Epithelial cell of proximal tubule (primary cell): ENCODE results near the gene PRC1. TPM values are rescaled to one million over a fixed set of nuclear protein-coding genes. Genes with fewer than 3 reads are reported as not detected.

Source experiments
- DNase-seq: peaks from one replicate; pipeline ENCODE4 v3.0.0-alpha.2; 2011; ENCODE audit warnings: low read depth
- H3K4me3 ChIP-seq: 2 replicates; pipeline ENCODE4 v1.5.1; 2011; ENCODE audit warnings: low read depth, mild to moderate bottlenecking, low read length
- total RNA-seq: library from RNA; depleted of rRNA; stranded (reverse); fragments of >200 nt; gene quantifications from 2 replicates; pipeline ENCODE4 v1.2.3, GENCODE V29; 2015
- TF ChIP-seq, protein P1 (sequence below): conservative IDR thresholded peaks from 2 replicates; pipeline ENCODE4 v1.5.1; 2012; ENCODE audit warnings: low read depth, mild to moderate bottlenecking, low read length

PRC1 gene
- total RNA-seq, 1 donor from 2014 or later = 251 TPM

DNA sequence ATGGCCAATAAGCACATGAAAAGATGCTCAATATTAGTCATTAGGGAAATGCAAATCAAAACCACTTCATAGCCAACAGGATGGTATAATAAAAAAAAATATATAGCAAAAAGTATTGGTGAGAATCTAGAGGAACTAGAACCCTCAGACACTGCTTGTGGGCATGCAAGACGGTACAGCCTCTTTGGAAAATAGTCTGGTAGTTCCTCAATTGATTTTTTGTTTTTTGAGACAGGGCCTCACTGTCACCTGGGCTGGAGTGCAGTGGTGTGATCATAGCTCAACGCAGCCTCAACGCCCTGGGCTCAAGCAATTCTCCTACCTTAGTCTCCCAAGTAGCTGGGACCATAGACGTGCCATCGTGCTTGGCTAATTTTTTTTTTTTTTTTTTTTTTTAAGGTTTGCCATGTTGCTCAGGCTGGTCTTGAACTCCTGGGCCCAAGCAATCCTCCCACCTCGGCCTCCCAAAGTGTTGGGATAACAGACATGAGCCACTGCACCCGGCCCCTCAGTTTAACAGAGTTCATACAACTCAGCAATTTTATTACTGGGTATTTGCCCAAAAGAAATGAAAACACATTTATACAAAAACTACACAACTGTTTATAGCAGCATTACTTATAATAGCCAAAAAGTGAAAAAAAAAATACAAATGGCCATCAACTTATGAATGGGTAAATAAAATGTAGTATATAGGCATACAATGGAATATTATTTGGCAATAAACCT is 5.1 kb downstream of the PRC1 start:
- TF ChIP-seq, protein P1, sequence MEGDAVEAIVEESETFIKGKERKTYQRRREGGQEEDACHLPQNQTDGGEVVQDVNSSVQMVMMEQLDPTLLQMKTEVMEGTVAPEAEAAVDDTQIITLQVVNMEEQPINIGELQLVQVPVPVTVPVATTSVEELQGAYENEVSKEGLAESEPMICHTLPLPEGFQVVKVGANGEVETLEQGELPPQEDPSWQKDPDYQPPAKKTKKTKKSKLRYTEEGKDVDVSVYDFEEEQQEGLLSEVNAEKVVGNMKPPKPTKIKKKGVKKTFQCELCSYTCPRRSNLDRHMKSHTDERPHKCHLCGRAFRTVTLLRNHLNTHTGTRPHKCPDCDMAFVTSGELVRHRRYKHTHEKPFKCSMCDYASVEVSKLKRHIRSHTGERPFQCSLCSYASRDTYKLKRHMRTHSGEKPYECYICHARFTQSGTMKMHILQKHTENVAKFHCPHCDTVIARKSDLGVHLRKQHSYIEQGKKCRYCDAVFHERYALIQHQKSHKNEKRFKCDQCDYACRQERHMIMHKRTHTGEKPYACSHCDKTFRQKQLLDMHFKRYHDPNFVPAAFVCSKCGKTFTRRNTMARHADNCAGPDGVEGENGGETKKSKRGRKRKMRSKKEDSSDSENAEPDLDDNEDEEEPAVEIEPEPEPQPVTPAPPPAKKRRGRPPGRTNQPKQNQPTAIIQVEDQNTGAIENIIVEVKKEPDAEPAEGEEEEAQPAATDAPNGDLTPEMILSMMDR = no peak
- H3K4me3 ChIP-seq = no peak overlapping the region
- DNase-seq = no peak

DNA sequence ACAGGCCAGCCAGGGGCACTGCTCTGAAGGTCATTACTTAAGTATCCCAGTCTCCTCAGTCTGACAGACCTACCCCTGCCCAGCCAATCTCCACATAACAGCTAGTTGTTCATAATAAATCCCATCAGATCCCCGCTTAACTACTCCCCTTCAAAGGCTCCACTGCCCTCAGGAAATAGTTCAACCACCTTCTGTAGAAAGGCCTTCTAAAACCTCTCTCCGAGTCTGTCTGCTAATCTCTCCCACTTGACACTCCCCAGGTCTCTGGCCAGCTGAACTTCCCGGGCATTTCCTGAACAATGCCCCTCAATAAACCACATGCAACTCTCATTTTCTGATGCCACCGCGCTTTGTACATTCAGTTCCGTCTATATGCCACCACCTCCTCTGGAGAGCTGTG is 6.0 kb downstream of the PRC1 start:
- TF ChIP-seq, protein P1 = no peak
- H3K4me3 ChIP-seq = no peak overlapping the region
- DNase-seq = no peak

DNA sequence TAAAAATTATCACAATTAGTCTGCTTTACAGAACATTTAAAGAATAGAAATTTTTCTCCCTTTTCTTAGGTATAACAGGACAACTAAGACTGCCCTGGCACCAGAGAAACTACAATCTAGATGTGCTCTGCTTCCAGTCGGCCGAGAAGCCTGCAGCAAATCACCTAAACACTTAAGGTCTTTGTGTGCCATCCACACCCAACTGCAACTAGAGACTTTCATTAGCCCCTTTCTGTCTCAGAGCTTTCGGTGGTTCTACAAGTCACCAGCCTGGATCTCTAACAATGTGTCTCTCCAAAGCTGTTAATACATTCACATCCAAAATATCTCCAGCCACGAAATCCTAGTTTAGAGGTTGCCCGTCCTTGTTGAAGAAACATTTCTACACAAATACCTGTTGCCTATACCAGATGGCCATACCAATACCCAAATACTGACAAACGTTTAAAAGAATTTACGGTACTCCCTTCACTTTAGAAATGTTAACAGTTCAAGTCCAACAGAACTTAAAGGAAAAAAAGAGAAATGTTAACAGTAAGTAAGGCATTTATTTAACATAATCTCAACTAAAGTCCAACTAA is 6.7 kb downstream of the PRC1 start:
- H3K4me3 ChIP-seq = no peak overlapping the region
- TF ChIP-seq, protein P1 = no peak
- DNase-seq = no peak

DNA sequence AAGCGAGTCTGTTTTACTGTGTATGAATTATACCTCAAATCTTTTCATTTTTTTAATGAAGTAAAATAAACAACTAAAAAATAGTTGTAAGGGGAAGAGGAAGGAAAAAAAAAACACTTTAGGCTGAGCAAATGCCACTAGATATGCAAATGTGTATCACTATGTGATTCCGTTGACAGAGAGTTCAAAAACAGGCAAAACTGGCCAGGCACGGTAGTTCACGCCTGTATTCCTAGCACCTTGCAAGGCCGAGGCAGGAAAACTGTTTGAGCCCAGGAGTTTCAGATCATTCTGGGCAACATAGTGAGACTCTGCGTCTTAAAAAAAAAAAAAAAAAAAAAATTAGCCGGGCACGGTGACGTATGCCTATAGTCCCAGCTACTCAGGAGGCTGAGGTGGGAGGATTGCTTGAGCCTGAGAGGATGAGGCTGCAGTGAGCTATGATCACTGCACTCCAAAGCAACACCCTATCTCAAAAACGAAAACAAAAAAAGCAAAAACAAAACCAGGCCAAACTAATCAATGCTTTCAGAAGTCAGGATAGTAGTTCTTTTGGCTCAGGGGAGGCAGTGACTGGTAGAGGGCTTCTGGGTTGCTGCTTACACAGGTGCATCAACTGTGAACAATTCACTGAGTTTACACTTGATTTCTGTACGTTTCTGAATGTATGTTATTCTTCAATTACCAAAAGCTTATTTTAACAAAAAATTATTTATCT is 7.4 kb downstream of the PRC1 start:
- TF ChIP-seq, protein P1 = no peak
- no peak overlapping the region for H3K4me3 ChIP-seq
- no peak for DNase-seq

DNA sequence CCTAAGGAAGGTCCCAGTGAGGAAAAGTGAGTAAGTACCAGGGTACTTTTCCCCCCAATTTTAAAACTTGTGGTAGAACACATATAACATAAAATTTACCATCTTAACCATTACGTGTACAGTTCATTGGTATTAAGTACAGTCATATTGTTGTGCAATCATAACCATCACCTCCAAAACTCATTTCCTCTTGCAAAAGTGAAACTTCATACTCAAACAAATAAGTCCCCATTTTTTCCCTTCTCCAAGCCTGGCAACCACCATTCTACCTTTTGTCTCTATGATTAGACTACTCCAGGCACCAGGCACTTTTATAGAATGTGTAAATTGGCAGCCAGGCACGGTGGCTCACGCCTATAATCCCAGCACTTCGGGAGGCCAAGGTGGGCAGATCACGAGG is 12.2 kb downstream of the PRC1 start:
- TF ChIP-seq, protein P1 = no peak
- H3K4me3 ChIP-seq = no peak overlapping the region
- DNase-seq = no peak

DNA sequence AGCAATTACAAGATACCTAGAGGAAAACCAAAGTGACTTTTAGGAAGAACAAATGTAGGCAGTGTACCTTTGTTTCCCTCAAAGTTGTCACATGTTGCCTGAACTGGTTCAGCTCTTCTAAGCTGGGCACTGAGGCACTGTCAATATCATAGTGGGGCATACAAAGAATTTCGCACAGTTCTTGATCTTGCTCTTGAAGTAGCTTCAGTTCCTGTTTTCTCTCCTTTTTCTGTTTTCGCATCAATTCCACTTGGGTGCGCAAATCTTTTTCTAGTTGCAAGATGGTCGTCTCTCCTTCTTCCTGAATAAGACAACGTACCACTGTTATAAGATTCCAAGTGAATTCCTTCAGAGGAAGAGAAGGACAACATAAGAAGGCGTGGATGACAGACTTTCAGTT is 12.7 kb downstream of the PRC1 start:
- H3K4me3 ChIP-seq = no peak overlapping the region
- no peak for DNase-seq
- TF ChIP-seq, protein P1 = no peak
